ENCODE data around the gene RAB30.

RAB30 gene

DNA sequence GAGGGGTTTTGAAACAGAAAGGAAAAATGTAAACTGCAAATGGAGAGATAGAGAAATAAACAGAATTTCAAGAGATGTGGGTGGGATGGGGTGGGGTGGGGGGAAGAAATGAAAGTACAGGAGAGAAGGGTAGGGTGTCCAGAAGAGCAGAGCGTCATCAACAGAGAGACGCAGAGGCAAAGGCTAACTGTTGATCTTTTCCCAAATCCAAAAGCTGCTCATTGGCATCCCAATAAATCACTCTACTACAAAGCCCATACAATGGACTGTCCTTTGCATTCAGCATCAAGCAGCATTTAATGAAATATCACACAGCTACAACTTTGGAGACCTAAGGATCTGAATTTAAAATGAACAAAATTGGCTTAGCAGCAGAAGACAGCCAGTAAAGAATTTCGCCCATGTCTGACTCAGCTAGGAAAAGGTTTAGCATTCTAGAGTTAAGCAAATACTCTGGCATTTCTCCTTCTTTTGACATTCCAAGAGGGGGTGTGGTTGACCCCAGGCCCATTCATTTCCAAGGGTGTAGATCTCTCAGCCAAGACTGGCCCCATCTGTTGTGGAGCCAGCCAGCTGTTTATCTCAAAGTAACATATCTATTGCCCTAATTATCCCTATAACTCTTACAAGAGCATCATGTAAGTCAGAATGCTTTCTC, 1.5 kb downstream of the RAB30 start:
- peak; percentile 77 for DNase-seq

DNA sequence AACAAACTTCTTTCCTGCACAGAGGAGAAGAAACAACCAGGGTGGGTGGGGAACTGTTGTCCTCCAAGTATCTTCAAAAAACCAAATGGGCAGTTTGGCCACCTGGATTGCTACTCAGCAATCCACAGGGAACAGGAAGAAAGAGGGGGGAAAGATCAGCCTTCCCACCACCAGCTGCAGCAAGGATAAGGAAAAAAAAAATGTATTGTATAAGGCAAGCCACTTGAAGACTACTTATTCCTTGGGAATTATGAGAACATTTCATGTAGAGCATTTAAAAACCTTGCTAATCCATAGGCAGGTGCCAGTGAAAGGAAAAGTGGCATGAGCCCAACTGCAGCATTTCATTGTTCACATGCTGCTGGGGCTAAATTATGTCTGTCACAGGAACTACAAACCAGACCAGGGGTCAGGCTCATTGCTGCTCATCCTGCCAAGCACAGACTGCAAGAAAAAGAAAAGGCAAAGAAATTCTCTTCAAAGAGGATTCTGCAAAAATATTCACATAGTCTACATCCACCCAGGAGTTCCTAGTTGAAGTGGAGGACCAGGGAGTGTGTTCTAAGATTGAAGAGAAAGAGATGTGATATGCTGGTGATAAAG, 2.2 kb downstream of the RAB30 start:
- no peak for DNase-seq

DNA sequence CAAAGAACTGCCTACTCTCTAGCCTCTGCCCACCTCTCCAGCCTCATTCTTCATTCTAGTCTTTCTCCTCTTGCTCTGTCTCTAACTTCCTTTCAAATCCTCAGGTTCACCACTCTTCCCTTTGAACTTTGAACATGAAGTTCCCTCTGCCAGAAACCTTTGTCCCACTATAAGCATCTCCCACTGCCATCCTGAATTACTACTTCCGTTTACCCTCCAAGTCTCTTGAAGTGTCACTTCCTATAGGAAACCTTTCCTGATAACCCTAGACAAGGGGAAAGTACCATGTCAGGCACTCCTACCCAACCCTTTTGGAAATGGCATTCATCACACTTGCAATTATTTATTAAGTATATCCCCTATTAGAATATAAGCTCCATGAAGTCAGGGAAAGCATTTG, 3.1 kb downstream of the RAB30 start:
- no peak for DNase-seq

DNA sequence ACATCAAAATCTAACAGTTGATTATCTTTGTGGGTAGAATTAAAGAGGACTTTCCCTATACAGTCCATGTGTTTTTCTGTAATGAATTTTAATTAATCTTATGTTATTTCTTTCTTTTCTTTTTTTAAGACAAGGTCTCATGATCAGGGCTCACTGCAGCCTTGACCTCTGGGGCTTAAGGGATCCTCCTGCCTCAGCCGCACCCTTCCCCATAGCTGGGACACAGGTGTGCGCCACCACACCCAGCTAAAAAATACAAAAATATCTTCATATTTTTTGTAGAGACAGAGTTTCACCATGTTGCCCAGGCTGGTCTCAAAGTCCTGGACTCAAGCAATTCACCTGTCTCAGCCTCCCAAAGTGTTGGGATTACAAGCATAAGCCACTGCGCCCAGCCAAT, 7.7 kb downstream of the RAB30 start:
- DNase-seq = no peak

DNA sequence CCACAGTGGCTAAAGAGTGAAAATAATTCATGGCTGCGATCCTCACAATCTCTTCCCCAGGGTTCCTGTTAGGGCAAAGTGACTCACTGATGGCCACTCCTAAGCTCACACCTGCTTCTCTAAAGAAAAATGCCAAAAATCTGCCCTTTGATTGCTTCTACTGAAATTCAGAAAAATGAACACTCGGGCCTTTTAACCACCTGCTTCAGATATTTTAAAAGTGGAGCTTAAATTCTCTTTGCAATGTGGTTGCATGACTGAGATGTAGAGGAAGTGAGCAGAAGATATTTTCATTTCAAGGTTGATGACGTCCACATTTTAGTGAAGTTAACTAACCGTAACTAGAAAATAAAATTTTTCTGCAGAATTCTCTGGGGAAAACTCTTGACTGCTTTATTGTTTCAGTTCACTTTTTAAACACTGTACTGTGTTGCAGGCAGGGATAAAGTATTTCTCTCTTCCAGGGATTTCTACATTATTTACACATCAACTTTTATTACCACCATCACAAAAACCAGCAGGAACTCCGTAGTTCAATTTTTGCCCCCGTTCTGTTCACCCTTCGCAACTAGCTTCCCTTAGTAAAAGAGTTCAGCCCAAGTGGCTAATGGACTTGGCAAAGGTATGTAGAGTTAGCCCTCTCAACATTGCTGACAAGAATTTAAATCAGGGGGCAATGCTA, 8.5 kb downstream of the RAB30 start:
- no peak for DNase-seq

DNA sequence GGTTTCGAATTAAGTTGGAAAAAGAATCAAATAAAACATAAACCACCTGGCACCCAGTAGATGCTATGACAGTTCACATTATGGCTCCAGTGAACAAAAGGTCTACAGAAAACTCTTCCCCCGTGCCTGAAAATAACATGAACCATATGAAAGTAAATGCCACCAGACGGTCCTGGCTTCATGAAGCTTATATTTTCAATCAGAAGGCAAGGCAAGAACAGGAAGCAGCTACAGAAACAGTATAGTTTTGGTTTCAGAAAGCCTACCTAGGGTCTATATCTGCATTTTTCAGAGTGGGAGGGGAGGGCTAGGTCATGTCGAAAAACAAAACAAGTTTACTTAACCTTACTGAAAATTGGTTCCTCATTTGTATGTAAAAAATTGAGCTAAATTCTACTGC, 9.8 kb downstream of the RAB30 start:
- no peak for DNase-seq

DNA sequence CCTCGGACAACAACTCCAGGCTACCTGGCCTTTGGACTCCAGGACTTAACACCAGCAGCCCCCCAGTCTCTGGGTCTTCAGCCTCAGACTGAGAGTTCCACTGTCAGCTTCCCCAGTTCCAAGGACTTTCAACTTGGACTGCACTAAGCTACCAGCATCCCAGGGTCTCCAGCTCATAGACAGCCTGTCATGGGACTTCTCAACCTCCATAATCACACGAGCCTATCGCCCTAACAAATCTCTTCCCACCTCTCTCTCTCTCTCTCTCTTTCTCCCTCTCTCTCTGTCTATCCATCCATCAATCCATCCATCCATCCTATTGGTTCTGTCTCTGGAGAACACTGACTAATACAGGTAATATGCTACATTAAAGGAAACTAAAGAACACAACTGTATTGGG, 10.7 kb downstream of the RAB30 start:
- DNase-seq = no peak

DNA sequence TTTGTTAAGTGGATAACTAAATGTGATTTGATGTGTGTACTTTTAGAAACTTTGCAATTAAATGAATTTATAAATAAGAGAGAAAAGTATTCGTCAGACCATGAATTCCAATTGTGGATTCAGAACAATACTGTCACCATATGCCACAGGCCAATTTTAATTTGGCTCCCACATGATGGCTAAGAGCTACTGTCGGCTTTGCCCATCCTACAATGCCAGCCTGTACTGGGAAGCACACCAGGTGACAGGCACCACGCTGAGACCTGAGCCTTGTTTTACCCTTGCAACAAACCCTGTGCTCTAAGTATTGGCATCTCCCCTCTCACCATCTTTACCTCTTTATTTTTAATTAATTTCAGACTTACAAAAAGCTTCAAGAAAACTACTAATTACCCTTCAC, 14.0 kb downstream of the RAB30 start:
- DNase-seq = no peak

DNA sequence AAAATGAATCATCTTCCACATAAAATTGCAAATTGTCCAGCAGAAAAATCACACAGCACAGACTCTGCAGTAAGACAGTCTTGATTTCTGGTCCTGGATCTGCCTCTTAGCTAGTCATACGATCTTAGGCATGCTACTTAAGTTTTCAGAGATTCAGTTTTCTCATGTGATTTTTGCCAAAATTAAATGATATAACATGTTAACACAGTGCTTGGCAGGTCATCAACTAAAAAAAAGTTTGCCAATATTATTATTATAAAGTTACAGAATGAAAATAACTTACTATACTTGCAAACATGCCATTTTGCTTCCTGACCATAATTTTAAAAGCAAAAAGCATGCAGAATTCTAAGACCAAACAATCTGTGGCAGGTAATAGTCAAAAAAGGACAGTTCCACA, 15.1 kb downstream of the RAB30 start:
- DNase-seq = no peak

DNA sequence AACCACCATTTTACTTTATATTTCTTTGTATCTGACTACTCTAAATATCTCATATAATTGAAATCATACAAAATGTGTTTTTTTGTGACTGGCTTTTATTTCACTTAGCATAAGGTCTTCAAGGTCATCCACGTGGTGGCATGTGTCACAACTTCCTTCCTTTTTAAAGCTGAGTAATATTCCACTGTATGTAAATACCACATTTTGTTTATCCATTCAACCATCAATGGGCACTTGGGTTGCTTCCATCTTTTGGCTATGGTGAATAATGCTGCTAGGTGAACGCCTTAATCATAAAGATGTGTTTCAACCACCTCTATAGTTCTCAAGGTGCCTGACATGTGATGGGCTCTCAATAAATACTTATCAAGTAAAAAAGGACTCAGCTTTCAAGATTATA, 15.5 kb downstream of the RAB30 start:
- DNase-seq = no peak

DNA sequence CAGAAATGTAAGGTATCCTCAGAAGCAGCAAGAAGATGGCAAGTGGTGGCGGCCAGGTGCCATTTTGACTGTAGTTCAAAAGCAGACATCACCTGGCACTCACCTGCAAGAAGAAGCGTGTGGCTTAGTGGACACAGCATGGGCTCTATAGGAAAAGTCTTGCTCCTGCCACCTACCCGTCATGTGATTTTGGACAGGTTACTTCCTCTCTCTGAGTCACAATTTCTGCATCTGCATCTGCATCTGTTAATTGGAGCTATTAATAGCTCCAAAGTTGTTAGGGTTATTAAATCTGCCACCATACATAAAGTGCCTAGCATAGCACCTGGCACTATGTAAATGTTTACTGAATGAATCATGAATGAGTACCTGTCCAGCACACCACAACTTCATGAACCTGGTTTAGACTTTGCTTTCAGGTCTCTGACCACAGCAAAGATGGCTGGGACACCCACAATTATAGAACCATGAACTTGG, 16.8 kb downstream of the RAB30 start:
- no peak for DNase-seq

DNA sequence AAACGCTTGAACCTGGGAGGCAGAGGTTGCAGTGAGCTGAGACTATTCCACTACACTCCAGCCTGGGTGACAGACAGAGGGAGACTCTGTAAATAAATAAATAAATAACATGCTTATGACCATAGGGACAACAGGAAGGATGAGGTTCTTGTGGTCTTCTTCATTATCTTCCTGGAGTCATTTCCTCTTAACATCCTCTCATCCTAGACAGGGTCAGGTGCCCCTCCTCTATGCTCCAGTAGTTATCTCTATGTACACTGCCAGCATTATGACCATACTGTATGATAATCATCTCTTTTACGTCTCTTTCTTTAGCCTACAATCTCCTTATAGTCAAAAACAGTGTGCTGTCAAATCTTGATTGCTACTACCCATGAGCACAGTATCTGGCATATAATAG, 17.7 kb downstream of the RAB30 start:
- no peak for DNase-seq

DNA sequence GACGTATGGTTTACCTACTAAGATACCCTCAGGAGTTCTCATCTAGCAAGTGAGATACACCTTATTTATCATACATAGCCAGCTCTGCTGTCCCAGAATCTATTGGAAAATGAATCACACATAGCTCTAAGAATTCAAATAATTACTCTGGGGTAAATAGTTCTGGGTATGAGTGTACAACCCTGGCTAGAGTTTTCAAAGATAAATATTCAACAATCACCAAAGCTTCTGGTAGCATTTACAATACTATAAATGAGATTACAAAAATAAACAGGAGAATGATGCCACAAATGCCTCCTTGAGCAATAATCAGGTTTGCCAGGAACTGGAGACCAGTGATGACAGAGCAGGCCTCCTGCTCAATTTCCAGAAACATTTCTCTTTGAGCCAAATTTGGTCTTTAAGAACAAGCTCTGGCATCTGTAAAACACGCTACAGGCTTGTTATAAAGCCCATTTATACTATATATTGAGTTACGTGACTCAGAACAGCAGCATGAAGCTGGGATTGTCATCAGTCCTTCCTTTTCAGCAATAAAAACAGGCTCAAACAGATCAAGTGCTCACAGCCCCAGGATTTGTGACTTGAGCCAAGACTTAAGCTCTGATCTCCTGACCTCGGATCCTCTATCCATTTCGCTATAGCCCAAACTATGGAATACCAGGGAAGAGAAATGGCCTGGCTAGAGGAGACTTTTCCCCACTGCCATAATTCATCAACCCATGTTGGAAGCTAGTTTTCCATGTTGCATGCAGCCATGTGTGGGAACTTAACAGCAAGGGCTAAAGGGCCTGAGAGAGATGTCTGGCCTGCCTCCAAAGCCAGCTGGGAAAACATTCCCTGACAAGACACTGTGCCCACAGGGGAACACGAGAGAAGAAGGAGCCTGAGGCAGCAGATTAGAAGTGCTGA, 19.7 kb downstream of the RAB30 start:
- DNase-seq = no peak

DNA sequence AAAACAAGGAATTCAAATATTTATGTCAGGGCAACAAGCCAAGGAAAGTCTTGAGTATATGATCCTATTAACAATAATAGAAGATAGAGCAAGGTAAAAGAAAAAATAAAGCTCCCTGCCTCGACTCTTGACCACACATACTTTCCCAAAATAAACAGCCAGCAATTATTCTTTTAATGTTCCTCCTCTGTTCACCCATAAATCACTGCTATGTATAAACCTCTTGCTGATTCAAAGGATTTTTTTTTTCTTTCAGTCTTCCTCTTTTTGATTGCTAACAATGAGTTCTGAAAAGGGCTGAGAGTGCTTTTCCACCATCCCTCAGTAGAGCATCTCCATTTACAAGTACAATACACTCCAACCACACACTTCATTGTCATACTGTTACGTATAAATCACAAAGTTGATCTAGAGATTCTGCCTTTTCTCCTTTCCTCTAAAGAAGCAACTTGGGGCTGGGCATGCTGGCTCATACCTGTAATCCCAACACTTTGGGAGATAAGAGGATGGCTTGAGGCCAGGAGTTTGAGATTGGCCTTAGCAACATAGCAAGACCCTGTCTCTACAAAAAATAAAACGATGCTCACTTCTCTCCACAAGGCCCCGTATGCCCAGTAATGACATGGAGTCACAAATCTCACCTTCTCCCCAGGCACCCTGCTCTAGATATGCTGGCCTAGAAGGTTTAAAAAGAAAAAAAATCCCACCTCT, 24.0 kb downstream of the RAB30 start:
- no peak for DNase-seq

DNA sequence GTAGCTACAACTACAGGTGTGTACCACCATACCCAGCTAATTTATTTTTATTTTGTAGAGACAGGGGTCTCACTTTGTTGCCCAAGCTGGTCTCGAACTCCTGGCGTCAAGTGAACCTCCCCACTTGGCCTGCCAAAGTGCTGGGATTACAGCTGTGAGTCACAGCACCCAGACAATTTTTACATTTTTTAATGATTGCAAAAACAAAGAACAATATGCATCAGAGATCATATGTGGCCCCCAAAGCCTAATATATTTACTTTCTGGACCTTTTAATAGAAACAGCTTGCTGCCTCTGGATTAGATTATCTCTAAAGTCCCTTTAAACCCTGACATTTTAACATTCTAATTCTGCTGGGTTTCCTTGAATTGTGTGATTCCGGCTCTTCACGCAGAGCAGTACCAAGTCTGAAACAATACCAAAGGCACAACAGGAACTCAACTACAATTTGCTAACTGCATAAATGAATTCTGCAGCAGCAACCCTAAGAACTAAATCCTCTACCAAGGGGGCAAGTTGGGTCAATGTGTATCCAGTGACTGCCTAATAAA, 25.0 kb downstream of the RAB30 start:
- no peak for DNase-seq

DNA sequence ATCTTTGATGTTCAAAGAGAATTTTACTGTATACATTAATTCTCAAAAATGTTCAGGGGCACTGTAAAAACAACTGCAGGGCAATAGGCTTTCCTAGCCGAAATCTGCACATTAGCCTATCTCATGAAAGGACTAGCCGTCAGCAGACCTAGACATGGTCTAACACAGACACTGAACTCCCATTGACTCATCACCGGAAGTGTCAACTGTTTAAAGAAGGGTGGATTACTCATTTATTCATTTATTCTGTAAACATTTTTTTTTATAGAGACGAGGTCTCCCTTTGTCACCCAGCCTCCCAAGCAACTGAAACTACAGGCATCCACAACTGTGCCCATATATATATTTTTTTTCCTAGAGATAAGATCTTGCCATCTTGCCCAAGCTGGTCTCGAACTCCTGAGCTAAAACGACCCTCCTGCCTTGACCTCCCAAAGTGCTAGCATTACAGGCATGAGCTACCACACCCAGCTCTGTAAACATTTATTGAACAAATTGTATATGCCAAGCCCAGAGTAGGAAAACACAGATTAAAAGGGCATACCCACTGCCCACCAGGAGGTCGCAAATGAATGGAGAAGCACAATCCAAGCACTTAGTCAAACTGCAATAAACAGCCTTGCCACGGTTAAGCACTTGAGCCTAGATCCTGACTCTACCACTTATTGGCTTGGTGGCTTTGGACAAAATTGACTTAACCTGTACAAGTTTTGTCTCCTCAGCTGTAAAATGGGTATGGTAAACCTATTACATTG, 26.6 kb downstream of the RAB30 start:
- DNase-seq = no peak

DNA sequence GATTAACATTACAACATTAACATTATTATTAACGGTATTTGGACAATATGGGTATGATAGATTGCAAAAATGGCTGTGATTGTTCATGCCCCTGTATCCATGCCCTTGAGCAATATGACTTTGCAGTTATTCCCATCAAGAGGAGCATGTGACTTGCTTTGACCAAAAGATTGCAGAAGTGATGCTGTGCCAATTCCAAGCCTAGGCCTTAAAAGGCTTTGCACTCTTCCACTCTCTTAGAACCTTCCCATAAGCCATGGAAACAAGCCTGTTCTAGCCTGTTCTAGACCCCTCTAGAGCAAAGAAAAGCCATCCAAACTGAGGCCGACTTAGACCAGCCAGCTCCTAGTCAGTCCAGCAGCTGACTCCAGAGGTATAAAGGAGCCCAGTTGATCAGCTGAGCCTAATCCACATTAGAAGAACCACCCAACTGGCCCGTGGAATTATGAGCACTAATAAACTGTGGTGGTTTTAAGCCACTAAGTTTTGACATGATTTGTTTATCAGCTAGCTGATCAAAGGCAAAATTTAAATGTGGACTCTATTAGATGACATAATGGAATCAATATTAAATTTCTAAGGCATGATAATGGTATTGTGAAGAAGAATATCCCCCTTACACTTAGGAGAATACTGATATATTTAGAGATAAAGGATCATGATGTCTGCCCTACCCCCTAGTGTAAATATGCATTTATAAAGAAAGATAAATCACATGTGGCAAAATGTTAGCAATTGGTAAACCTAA, 28.6 kb downstream of the RAB30 start:
- DNase-seq = no peak

DNA sequence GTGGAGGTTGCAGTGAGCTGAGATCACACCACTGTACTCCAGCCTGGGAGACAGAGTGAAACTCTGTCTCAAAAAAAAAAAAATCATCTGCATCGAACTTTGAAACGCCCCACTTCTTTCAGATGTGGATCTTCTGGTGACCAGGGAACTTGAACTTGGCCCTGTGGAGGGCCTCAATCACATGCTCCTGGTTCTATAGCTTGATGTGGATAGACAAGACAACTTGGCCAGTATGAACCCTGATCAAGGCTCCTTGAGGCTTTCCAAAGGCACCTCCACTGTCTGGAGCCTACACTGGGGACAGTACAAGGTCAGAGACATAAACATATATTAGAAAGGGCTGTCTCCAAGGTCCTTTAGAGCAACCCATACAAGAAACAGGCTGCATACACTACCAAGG, 30.6 kb downstream of the RAB30 start:
- DNase-seq = no peak

DNA sequence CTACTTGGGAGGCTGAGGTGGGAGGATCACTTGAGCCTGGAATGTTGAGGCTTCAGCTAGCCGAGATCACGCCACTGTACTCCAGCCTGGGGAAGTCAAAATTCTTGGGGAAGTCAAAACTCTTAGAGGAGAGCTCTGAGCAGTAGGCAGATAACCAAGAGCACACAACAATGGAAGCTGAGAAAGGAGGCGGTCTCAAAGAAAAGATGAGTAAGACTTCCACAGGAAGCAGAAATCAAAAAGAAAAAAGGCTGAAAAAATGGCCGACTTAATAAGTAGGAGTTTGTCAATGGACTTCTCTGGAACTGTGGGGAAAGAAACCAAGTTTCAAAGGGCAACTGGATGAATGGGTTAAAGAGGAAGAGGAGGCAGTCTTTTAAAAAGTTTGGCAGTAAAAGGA, 32.1 kb downstream of the RAB30 start:
- DNase-seq = no peak

DNA sequence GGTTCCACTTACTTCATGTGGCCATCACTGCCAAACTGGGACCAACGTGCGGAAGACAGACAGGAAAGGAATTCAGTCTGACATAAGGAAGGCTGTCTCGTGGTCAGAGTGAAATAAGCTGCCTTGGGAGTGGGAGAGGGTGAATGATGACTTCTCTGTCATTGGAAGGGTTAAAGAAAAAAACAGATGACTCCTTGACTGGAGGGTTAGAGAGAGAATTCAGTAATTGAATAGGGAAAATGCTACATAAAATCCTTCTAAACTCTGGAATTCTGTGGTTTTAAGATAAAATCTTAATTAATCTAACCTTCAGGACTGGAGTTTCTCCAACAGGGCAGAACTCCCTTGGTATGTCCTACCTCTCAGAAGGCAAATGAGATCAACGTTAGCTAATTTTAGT, 33.8 kb downstream of the RAB30 start:
- DNase-seq = peak; percentile 74

DNA sequence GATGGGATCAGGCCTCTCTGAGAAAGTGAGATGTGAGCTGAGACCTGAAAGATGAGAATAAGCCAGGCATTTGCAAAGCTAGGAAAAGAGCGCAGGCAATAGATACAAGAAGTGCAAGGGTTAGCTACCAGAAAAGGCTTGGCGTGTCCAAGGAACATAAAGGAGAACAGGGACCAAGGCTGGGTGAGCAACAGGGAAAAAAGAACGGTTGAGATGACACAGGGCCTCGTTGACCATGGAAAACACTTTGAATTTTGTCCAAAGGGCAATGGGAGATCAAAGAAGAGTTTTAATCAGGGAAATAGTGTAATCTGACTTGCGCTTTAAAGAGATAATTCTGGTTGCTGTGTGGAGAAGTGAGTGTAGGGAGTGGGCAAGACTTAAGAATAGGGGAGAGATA, 35.0 kb downstream of the RAB30 start:
- no peak for DNase-seq

All from islet precursor cell (in vitro differentiated cells).